Cardiac septum (tissue), 1 donor: ENCODE data around the gene MPP3. TPM values are rescaled to one million over a fixed set of nuclear protein-coding genes. Genes with fewer than 3 reads are reported as not detected.
"Not testable (repeated sequence)": the region's sequence is repeated elsewhere in the genome, so short reads cannot be mapped to it uniquely, and the experiment has no call there.

Experiments
- DNase-seq: peaks from one replicate; pipeline ENCODE4 v3.0.0-alpha.2; 2020; ENCODE audit warnings: low spot score
- intact Hi-C: fragments of 100-400 bp; cut with DNase I; formaldehyde crosslinking; loops from one replicate; pipeline ENCODE4 v1.14.0; 2022
- total RNA-seq: library from RNA; stranded (reverse); fragmentation: NEBNext Ultra II Directional; extraction: Animal tissue kit (Norgen Biotek cat#: 25700); gene quantifications from one replicate; pipeline ENCODE4 v1.2.1, GENCODE V29; 2021
- donor health status: DM: no; HTN: no; CAD: no.

The MPP3 gene
- total RNA-seq, 1 donor from 2014 or later, result 20.0 TPM

GRCh38 chr17:43816336-43817320 is 16.3 kb downstream of the MPP3 start:
- intact Hi-C loops, result no loop called here
- DNase-seq, result no peak

GRCh38 chr17:43814714-43815113 is 18.2 kb downstream of the MPP3 start:
- intact Hi-C loops, result no loop called here
- no peak for DNase-seq

GRCh38 chr17:43814026-43814425 is 18.9 kb downstream of the MPP3 start:
- intact Hi-C loops, result no loop called here
- DNase-seq, result no peak

GRCh38 chr17:43813386-43813785 is 19.6 kb downstream of the MPP3 start:
- no peak for DNase-seq
- intact Hi-C loops, result no loop called here

- intact Hi-C loops, result no loop called here
- DNase-seq, result no peak
Measured at GRCh38 chr17:43812396-43813265, 20.3 kb downstream of the MPP3 start.

- no peak for DNase-seq
- intact Hi-C loops, result no loop called here
Measured at GRCh38 chr17:43810823-43811222, 22.1 kb downstream of the MPP3 start.

GRCh38 chr17:43810226-43810715 is 22.7 kb downstream of the MPP3 start:
- no peak for DNase-seq
- intact Hi-C loops, result no loop called here

GRCh38 chr17:43809121-43809520 is 23.8 kb downstream of the MPP3 start:
- intact Hi-C loops, result no loop called here

GRCh38 chr17:43808076-43808475 is 24.9 kb downstream of the MPP3 start:
- no peak for DNase-seq
- intact Hi-C loops, result no loop called here

More at GRCh38 chr17:43809121-43809520, 23.8 kb downstream of the MPP3 start:
- DNase-seq, result no peak

GRCh38 chr17:43805117-43805516 is 27.8 kb downstream of the MPP3 start:
- DNase-seq, result no peak
- intact Hi-C loops, result no loop called here

- intact Hi-C loops, result no loop called here
- no peak for DNase-seq
Measured at GRCh38 chr17:43803758-43804157, 29.2 kb downstream of the MPP3 start.

- DNase-seq, result no peak
- intact Hi-C loops, result no loop called here
Measured at GRCh38 chr17:43801844-43802243, 31.1 kb downstream of the MPP3 start.

- intact Hi-C loops, result no loop called here
- no peak for DNase-seq
Measured at GRCh38 chr17:43800736-43801135, 32.2 kb downstream of the MPP3 start.

GRCh38 chr17:43799047-43799446 is 33.9 kb downstream of the MPP3 start:
- DNase-seq, result no peak
- intact Hi-C loops, result no loop called here

- intact Hi-C loops, DNase-seq: not testable (repeated sequence)
Measured at GRCh38 chr17:43798024-43798423, 34.9 kb downstream of the MPP3 start.

GRCh38 chr17:43792668-43793067 is 40.3 kb downstream of the MPP3 start:
- intact Hi-C loops, DNase-seq: not testable (repeated sequence)

- intact Hi-C loops, result no loop called here
- no peak for DNase-seq
Measured at GRCh38 chr17:43791589-43791988, 41.4 kb downstream of the MPP3 start.

GRCh38 chr17:43790311-43790940 is 42.5 kb downstream of the MPP3 start:
- intact Hi-C loops, result no loop called here
- no peak for DNase-seq

- intact Hi-C loops, result no loop called here
- DNase-seq, result no peak
Measured at GRCh38 chr17:43789482-43789881, 43.5 kb downstream of the MPP3 start.

GRCh38 chr17:43788540-43788939 is 44.4 kb downstream of the MPP3 start:
- DNase-seq, result no peak
- intact Hi-C loops, result no loop called here
